IMR-90 (cell line): ENCODE measurements around the gene IQGAP2. TPM values are rescaled to one million over a fixed set of nuclear protein-coding genes. Genes with fewer than 3 reads are reported as not detected.

ENCODE experiments used
- ATAC-seq: fragments of 200-7000 bp; cut with Tn5 transposase; 2 replicates; pipeline ENCODE4 v1.9.1; 2020; ENCODE audit warnings: low read depth, mild to moderate bottlenecking, moderate library complexity
- BruUV-seq: library from RNA; stranded (reverse); fragments of 400-500 nt; replicated peaks from 2 replicates; lab custom pipeline; 2021; lab: Mats Ljungman, UMichigan
- CTCF ChIA-PET: fragments of 300-600 bp; formaldehyde crosslinking; extraction: SDS; loops from one replicate; lab custom pipeline; 2021; ENCODE audit warnings: antibody characterized with exemption; lab: Yijun Ruan, JAX
- POLR2A ChIA-PET: fragments of 300-600 bp; sonication (Branson Sonifier 250); formaldehyde crosslinking; loops from one replicate; lab custom pipeline; 2022; ENCODE audit warnings: antibody characterized with exemption; ENCODE audit not compliant: unreplicated experiment; lab: Charles Lee
- DNase-seq: peaks from one replicate; pipeline ENCODE4 v3.0.0; 2013
- H2AFZ ChIP-seq: replicated peaks from 2 replicates; pipeline ENCODE3; 2013; ENCODE audit warnings: low read length, mild to moderate bottlenecking; ENCODE audit not compliant: poor library complexity
- H2AK5ac ChIP-seq: 2 replicates; pipeline ENCODE4 v1.6.1; 2013; ENCODE audit warnings: low read depth, low read length, inconsistent platforms
- H2AK9ac ChIP-seq: replicated peaks from 2 replicates; pipeline ENCODE3; 2013; ENCODE audit warnings: mild to moderate bottlenecking, low read depth, low read length, moderate library complexity; ENCODE audit not compliant: poor library complexity
- H2BK120ac ChIP-seq: 2 replicates; pipeline ENCODE4 v1.6.1; 2013; ENCODE audit warnings: low read depth, low read length, inconsistent platforms
- H2BK15ac ChIP-seq: 3 replicates; pipeline ENCODE4 v1.6.1; 2013; ENCODE audit warnings: low read depth, low read length, inconsistent platforms
- H2BK20ac ChIP-seq: 2 replicates; pipeline ENCODE4 v1.6.1; 2013; ENCODE audit warnings: low read depth, mild to moderate bottlenecking, inconsistent platforms, low read length, moderate library complexity
- H2BK5ac ChIP-seq: 2 replicates; pipeline ENCODE4 v1.6.1; 2013; ENCODE audit warnings: mild to moderate bottlenecking, low read depth, low read length, inconsistent platforms; ENCODE audit not compliant: poor library complexity, severe bottlenecking
- H3K14ac ChIP-seq: replicated peaks from 2 replicates; pipeline ENCODE4 v1.6.1; 2013; ENCODE audit warnings: low read depth, low read length, inconsistent platforms
- H3K18ac ChIP-seq: 2 replicates; pipeline ENCODE4 v1.6.1; 2013; ENCODE audit warnings: low read depth, low read length, control low read depth
- H3K23ac ChIP-seq: 2 replicates; pipeline ENCODE4 v1.6.1; 2013; ENCODE audit warnings: low read depth, low read length, inconsistent platforms
- H3K27ac ChIP-seq: 2 replicates; pipeline ENCODE4 v1.5.1; 2013; ENCODE audit warnings: mild to moderate bottlenecking, control low read depth, low read length; ENCODE audit not compliant: insufficient read depth
- H3K27me3 ChIP-seq: 2 replicates; pipeline ENCODE4 v1.6.1; 2013; ENCODE audit warnings: low read length; ENCODE audit not compliant: control insufficient read depth, insufficient read depth
- H3K36me3 ChIP-seq: 2 replicates; pipeline ENCODE4 v1.6.1; 2013; ENCODE audit warnings: low read length, mixed read lengths; ENCODE audit not compliant: control insufficient read depth, insufficient read depth
- H3K4ac ChIP-seq: 2 replicates; pipeline ENCODE4 v1.6.1; 2013; ENCODE audit warnings: low read depth, low read length, inconsistent platforms
- H3K4me1 ChIP-seq: 2 replicates; pipeline ENCODE4 v1.6.1; 2013; ENCODE audit warnings: low read length, mixed read lengths; ENCODE audit not compliant: control insufficient read depth, insufficient read depth
- H3K4me2 ChIP-seq: 2 replicates; pipeline ENCODE4 v1.6.1; 2013; ENCODE audit warnings: low read depth, mild to moderate bottlenecking, control low read depth, low read length, moderate library complexity
- H3K4me3 ChIP-seq: 2 replicates; pipeline ENCODE4 v1.5.1; 2013; ENCODE audit warnings: low read depth, mild to moderate bottlenecking, control low read depth, low read length, moderate library complexity; ENCODE audit not compliant: insufficient read depth
- H3K56ac ChIP-seq: 2 replicates; pipeline ENCODE4 v1.6.1; 2013; ENCODE audit warnings: low read length, inconsistent platforms; ENCODE audit not compliant: insufficient read depth; ENCODE audit errors: extremely low read depth
- H3K79me1 ChIP-seq, 2 experiments: 2 replicates each; pipeline ENCODE4 v1.6.1; 2013; ENCODE audit warnings: low read length in 2 of 2, inconsistent platforms in 1 of 2, low read depth in 1 of 2
- H3K9ac ChIP-seq: 2 replicates; pipeline ENCODE4 v1.6.1; 2013; ENCODE audit warnings: low read depth, low read length, control low read depth
- H3K9me1 ChIP-seq: 2 replicates; pipeline ENCODE4 v1.6.1; 2013; ENCODE audit warnings: low read length, inconsistent platforms; ENCODE audit not compliant: insufficient read depth
- H3K9me3 ChIP-seq: 2 replicates; pipeline ENCODE4 v1.6.1; 2013; ENCODE audit warnings: low read length; ENCODE audit not compliant: control insufficient read depth, insufficient read depth
- H4K20me1 ChIP-seq: 2 replicates; pipeline ENCODE4 v1.6.1; 2013; ENCODE audit warnings: low read length, inconsistent platforms; ENCODE audit not compliant: insufficient read depth
- H4K5ac ChIP-seq: 2 replicates; pipeline ENCODE4 v1.6.1; 2013; ENCODE audit warnings: mild to moderate bottlenecking, low read depth, low read length, control low read depth
- H4K8ac ChIP-seq, 2 experiments: 2 replicates each; pipeline ENCODE4 v1.6.1; 2013; ENCODE audit warnings: low read depth in 2 of 2, low read length in 2 of 2, control low read depth in 1 of 2, inconsistent platforms in 1 of 2
- H4K91ac ChIP-seq: 2 replicates; pipeline ENCODE4 v1.6.1; 2013; ENCODE audit warnings: low read depth, low read length, inconsistent platforms; ENCODE audit not compliant: insufficient read depth
- BHLHE40 ChIP-seq: fragments of 150-350 bp; IDR thresholded peaks from 2 replicates; pipeline ENCODE4 v1.6.1; 2016; ENCODE audit warnings: mild to moderate bottlenecking, low read depth, low read length
- CEBPB ChIP-seq: IDR thresholded peaks from 2 replicates; pipeline ENCODE4 v1.6.1; 2012; ENCODE audit warnings: low read depth, low read length, improper control_type of control experiment
- CHD1 ChIP-seq: IDR thresholded peaks from 2 replicates; pipeline ENCODE4 v1.6.1; 2012; ENCODE audit warnings: low read depth, low read length, improper control_type of control experiment
- ELK1 ChIP-seq: fragments of 150-350 bp; IDR thresholded peaks from 2 replicates; pipeline ENCODE4 v1.6.1; 2016; ENCODE audit warnings: low read depth, mild to moderate bottlenecking, low read length, moderate library complexity, borderline replicate concordance
- FOS ChIP-seq: fragments of 150-350 bp; IDR thresholded peaks from 2 replicates; pipeline ENCODE4 v1.6.1; 2016; ENCODE audit warnings: low read depth, low read length
- MAFK ChIP-seq: IDR thresholded peaks from 2 replicates; pipeline ENCODE4 v1.6.1; 2012; ENCODE audit warnings: low read depth, low read length, improper control_type of control experiment
- MAZ ChIP-seq: IDR thresholded peaks from 2 replicates; pipeline ENCODE4 v1.6.1; 2012; ENCODE audit warnings: low read depth, mild to moderate bottlenecking, low read length, improper control_type of control experiment, moderate library complexity, borderline replicate concordance
- MXI1 ChIP-seq: IDR thresholded peaks from 2 replicates; pipeline ENCODE4 v1.6.1; 2012; ENCODE audit warnings: low read depth, mild to moderate bottlenecking, low read length, moderate library complexity, borderline replicate concordance
- NFE2L2 ChIP-seq: fragments of 150-350 bp; IDR thresholded peaks from 2 replicates; pipeline ENCODE4 v1.6.1; 2016; ENCODE audit warnings: low read depth, mild to moderate bottlenecking, low read length
- POLR2A ChIP-seq: IDR thresholded peaks from 2 replicates; pipeline ENCODE4 v1.6.1; 2012; ENCODE audit warnings: mild to moderate bottlenecking, low read depth, low read length
- RAD21 ChIP-seq: IDR thresholded peaks from 2 replicates; pipeline ENCODE4 v1.6.1; 2012; ENCODE audit warnings: low read length, improper control_type of control experiment
- RCOR1 ChIP-seq: IDR thresholded peaks from 2 replicates; pipeline ENCODE4 v1.6.1; 2012; ENCODE audit warnings: mild to moderate bottlenecking, low read length, improper control_type of control experiment; ENCODE audit not compliant: insufficient replicate concordance
- RFX5 ChIP-seq: IDR thresholded peaks from 2 replicates; pipeline ENCODE4 v1.8.0; 2012; ENCODE audit warnings: low read depth, mild to moderate bottlenecking, low read length, moderate library complexity
- SMC3 ChIP-seq: fragments of 150-350 bp; IDR thresholded peaks from 2 replicates; pipeline ENCODE4 v1.6.1; 2016; ENCODE audit warnings: low read depth, mild to moderate bottlenecking, antibody characterized with exemption, low read length, moderate library complexity
- USF2 ChIP-seq: fragments of 150-350 bp; IDR thresholded peaks from 2 replicates; pipeline ENCODE4 v1.6.1; 2017; ENCODE audit warnings: mild to moderate bottlenecking, antibody characterized with exemption, low read length, low read depth
- WGBS, 2 experiments: methylation state at CpG; one replicate each; pipeline versions ENCODE4 v1.1.5 to v1.1.7; 2013; ENCODE audit warnings: missing lambda C conversion rate in 2 of 2; ENCODE audit not compliant: insufficient read length in 1 of 2; ENCODE audit errors: extremely low coverage in 2 of 2; 5-methylcytosine and 5-hydroxymethylcytosine counted together
- dilution Hi-C: fragments of 300-500 bp; cut with HindIII; formaldehyde crosslinking; loops from one replicate; pipeline ENCODE4 v1.14.3; 2018; ENCODE audit warnings: low sequenced_read_pairs; ENCODE audit not compliant: unreplicated experiment
- in situ Hi-C: fragments of 300-500 bp; cut with MboI; formaldehyde crosslinking; loops from 3 replicates; pipeline ENCODE4 v1.14.3; 2019; ENCODE audit warnings: low sequenced_read_pairs, inconsistent platforms, mixed read lengths
- intact Hi-C: fragments of 100-400 bp; cut with micrococcal nuclease; formaldehyde crosslinking; loops from 2 replicates; pipeline ENCODE4 v1.10.0; 2022
- polyA plus RNA-seq, 3 experiments: library from polyadenylated mRNA; depleted of rRNA; stranded (reverse); fragments of >200 nt; gene quantifications; 2 replicates each; pipeline ENCODE4 v1.2.3, GENCODE V29; 2012; ENCODE audit warnings: low replicate concordance in 1 of 3
- total RNA-seq: library from RNA; depleted of rRNA; stranded (reverse); fragments of >200 nt; gene quantifications from 2 replicates; pipeline ENCODE4 v1.2.3, GENCODE V29; 2012

The IQGAP2 gene
- total and polyA plus RNA-seq, 2 of the 4 experiments (the other 2 are of a cell fraction): 0.21 to 0.36 TPM

- Histone ChIP-seq H4K20me1 (no peaks in the 10 kb centered on the region), H3K23ac (no peak overlapping the region), H2AK9ac (no peak overlapping the region), H3K9ac (no peak overlapping the region), H3K27me3 (no peaks in the 10 kb centered on the region; the same call in none of the 2 replicates), H3K4me2 (no peak overlapping the region), H3K79me1 (no peaks in the 10 kb centered on the region), H3K14ac (no peak overlapping the region), H3K9me1 (no peaks in the 10 kb centered on the region), H3K27ac (no peak overlapping the region), H3K4ac (no peak overlapping the region), H3K56ac (no peak overlapping the region), H2BK5ac (no peak overlapping the region), H2BK20ac (no peak overlapping the region), H3K4me3 (no peak overlapping the region), H2AK5ac (no peak overlapping the region), H4K5ac (no peak overlapping the region), H4K8ac (no peak overlapping the region), H2BK120ac (no peak overlapping the region), H2BK15ac (no peak overlapping the region), H3K9me3 (no peaks in the 10 kb centered on the region), H3K36me3 (no peaks in the 10 kb centered on the region), H3K18ac (no peak overlapping the region), H4K91ac (no peak overlapping the region), H3K4me1 (no peaks in the 10 kb centered on the region), H2AFZ (no peak overlapping the region)
- WGBS, 2 experiments: no CpG with 5 or more reads among the region's 4 CpGs
- CTCF ChIA-PET: no interaction called here
- TF ChIP-seq SMC3: no peak
- TF ChIP-seq USF2: no peak
- no peak for TF ChIP-seq MXI1
- TF ChIP-seq ELK1: no peak
- TF ChIP-seq RFX5: no peak
- TF ChIP-seq NFE2L2: no peak
- TF ChIP-seq RAD21: no peak
- no peak for TF ChIP-seq CHD1
- no peak for TF ChIP-seq CEBPB
- TF ChIP-seq BHLHE40: no peak
- no peak for TF ChIP-seq RCOR1
- TF ChIP-seq MAFK: no peak
- no peak for TF ChIP-seq MAZ
- TF ChIP-seq FOS: no peak
- TF ChIP-seq POLR2A: no peak
- in situ Hi-C loops (no loop called here), intact Hi-C loops (no loop called here), dilution Hi-C loops (no loop called here)
- POLR2A ChIA-PET: no interaction called here
- DNase-seq (no peak), ATAC-seq (no peak)
- no TSS peak for BruUV-seq
Measured at GRCh38 chr5:76495870-76496269, 92.8 kb downstream of the IQGAP2 start.
